HG03432 (cell line): ENCODE data around the gene SERPINE3.

Experiments used
- ATAC-seq: cut with Tn5 transposase; IDR thresholded peaks from one replicate; pipeline ENCODE4 v1.9.1; 2021; ENCODE audit warnings: mild to moderate bottlenecking, moderate library complexity; ENCODE audit not compliant: unreplicated experiment

SERPINE3 gene

GRCh38 chr13:51327961-51328360 is 11.5 kb upstream of the SERPINE3 start:
- no peak for ATAC-seq

GRCh38 chr13:51328488-51328887 is 11.0 kb upstream of the SERPINE3 start:
- no peak for ATAC-seq

- no peak for ATAC-seq
These were observed 9.9 kb upstream of the SERPINE3 start for GRCh38 chr13:51329606-51330005.

- peak; percentile 66 for ATAC-seq
These were observed 8.7 kb upstream of the SERPINE3 start for GRCh38 chr13:51330791-51331190.

GRCh38 chr13:51331354-51331861 is 8.1 kb upstream of the SERPINE3 start:
- ATAC-seq: peak; percentile 58

- no peak for ATAC-seq
These were observed 6.7 kb upstream of the SERPINE3 start for GRCh38 chr13:51332566-51333361.

GRCh38 chr13:51333421-51333820 is 6.1 kb upstream of the SERPINE3 start:
- no peak for ATAC-seq

- ATAC-seq: no peak
These were observed 5.7 kb upstream of the SERPINE3 start for GRCh38 chr13:51333826-51334225.

GRCh38 chr13:51336746-51337145 is 2.7 kb upstream of the SERPINE3 start:
- ATAC-seq: no peak

GRCh38 chr13:51339952-51340732 is 651 bp downstream of the SERPINE3 start:
- no peak for ATAC-seq

- ATAC-seq: no peak
These were observed 1.7 kb downstream of the SERPINE3 start for GRCh38 chr13:51341232-51341631.

GRCh38 chr13:51341791-51342190 is 2.3 kb downstream of the SERPINE3 start:
- ATAC-seq: no peak

- ATAC-seq: no peak
These were observed 3.2 kb downstream of the SERPINE3 start for GRCh38 chr13:51342706-51343105.

- no peak for ATAC-seq
These were observed 4.0 kb downstream of the SERPINE3 start for GRCh38 chr13:51343475-51343874.

- ATAC-seq: peak; percentile 55
These were observed 6.9 kb downstream of the SERPINE3 start for GRCh38 chr13:51346397-51346796.

GRCh38 chr13:51347099-51347498 is 7.6 kb downstream of the SERPINE3 start:
- ATAC-seq: no peak

GRCh38 chr13:51348069-51348967 is 8.8 kb downstream of the SERPINE3 start:
- ATAC-seq: no peak

- no peak for ATAC-seq
These were observed 9.5 kb downstream of the SERPINE3 start for GRCh38 chr13:51349016-51349415.

GRCh38 chr13:51355217-51355616 is 15.7 kb downstream of the SERPINE3 start:
- no peak for ATAC-seq

GRCh38 chr13:51357928-51358595 is 18.6 kb downstream of the SERPINE3 start:
- no peak for ATAC-seq
